IMR-90 (cell line): ENCODE results near the gene CALN1.

Source experiments
- BHLHE40 ChIP-seq: fragments of 150-350 bp; IDR thresholded peaks from 2 replicates; pipeline ENCODE4 v1.6.1; 2016; ENCODE audit warnings: mild to moderate bottlenecking, low read depth, low read length
- CEBPB ChIP-seq: IDR thresholded peaks from 2 replicates; pipeline ENCODE4 v1.6.1; 2012; ENCODE audit warnings: low read depth, low read length, improper control_type of control experiment
- FOS ChIP-seq: fragments of 150-350 bp; IDR thresholded peaks from 2 replicates; pipeline ENCODE4 v1.6.1; 2016; ENCODE audit warnings: low read depth, low read length
- MXI1 ChIP-seq: IDR thresholded peaks from 2 replicates; pipeline ENCODE4 v1.6.1; 2012; ENCODE audit warnings: low read depth, mild to moderate bottlenecking, low read length, moderate library complexity, borderline replicate concordance
- POLR2A ChIP-seq: IDR thresholded peaks from 2 replicates; pipeline ENCODE4 v1.6.1; 2012; ENCODE audit warnings: mild to moderate bottlenecking, low read depth, low read length
- RFX5 ChIP-seq: IDR thresholded peaks from 2 replicates; pipeline ENCODE4 v1.8.0; 2012; ENCODE audit warnings: low read depth, mild to moderate bottlenecking, low read length, moderate library complexity
- SMC3 ChIP-seq: fragments of 150-350 bp; IDR thresholded peaks from 2 replicates; pipeline ENCODE4 v1.6.1; 2016; ENCODE audit warnings: low read depth, mild to moderate bottlenecking, antibody characterized with exemption, low read length, moderate library complexity
- USF2 ChIP-seq: fragments of 150-350 bp; IDR thresholded peaks from 2 replicates; pipeline ENCODE4 v1.6.1; 2017; ENCODE audit warnings: mild to moderate bottlenecking, antibody characterized with exemption, low read length, low read depth
- TF ChIP-seq, protein P1 (sequence below): conservative IDR thresholded peaks from 2 replicates; pipeline ENCODE4 v1.5.1; 2012; ENCODE audit warnings: mild to moderate bottlenecking, low read depth, low read length, improper control_type of control experiment

- TF ChIP-seq CEBPB = peak; percentile 89
- TF ChIP-seq, protein P1, sequence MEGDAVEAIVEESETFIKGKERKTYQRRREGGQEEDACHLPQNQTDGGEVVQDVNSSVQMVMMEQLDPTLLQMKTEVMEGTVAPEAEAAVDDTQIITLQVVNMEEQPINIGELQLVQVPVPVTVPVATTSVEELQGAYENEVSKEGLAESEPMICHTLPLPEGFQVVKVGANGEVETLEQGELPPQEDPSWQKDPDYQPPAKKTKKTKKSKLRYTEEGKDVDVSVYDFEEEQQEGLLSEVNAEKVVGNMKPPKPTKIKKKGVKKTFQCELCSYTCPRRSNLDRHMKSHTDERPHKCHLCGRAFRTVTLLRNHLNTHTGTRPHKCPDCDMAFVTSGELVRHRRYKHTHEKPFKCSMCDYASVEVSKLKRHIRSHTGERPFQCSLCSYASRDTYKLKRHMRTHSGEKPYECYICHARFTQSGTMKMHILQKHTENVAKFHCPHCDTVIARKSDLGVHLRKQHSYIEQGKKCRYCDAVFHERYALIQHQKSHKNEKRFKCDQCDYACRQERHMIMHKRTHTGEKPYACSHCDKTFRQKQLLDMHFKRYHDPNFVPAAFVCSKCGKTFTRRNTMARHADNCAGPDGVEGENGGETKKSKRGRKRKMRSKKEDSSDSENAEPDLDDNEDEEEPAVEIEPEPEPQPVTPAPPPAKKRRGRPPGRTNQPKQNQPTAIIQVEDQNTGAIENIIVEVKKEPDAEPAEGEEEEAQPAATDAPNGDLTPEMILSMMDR = no peak
- no peak for TF ChIP-seq FOS
- no peak for TF ChIP-seq POLR2A
- no peak for TF ChIP-seq USF2
- TF ChIP-seq BHLHE40 = no peak
- no peak for TF ChIP-seq MXI1
- no peak for TF ChIP-seq SMC3
- TF ChIP-seq RFX5 = no peak
These were observed 616.7 kb downstream of the CALN1 start for GRCh38 chr7:71795410-71795809.
